Muscle layer of duodenum (tissue), 2 donors: ENCODE data around the gene PRKCB.

Source experiments
- H3K27ac ChIP-seq: one replicate; pipeline ENCODE4 v1.7.0; 2013; ENCODE audit warnings: mild to moderate bottlenecking, low read length
- H3K27me3 ChIP-seq: one replicate; pipeline ENCODE4 v1.7.0; 2013; ENCODE audit warnings: low read depth, mild to moderate bottlenecking, control low read depth, low read length
- H3K36me3 ChIP-seq, 2 donors: one replicate each; pipeline ENCODE4 v1.7.0; 2013; ENCODE audit warnings: low read length in 2 of 2, control low read depth in 1 of 2, mild to moderate bottlenecking in 1 of 2; ENCODE audit not compliant: insufficient read depth in 2 of 2, control insufficient read depth in 1 of 2
- H3K4me1 ChIP-seq, 2 donors: one replicate each; pipeline ENCODE4 v1.7.0; 2013; ENCODE audit warnings: low read length in 2 of 2, mild to moderate bottlenecking in 2 of 2, control low read depth in 1 of 2, moderate library complexity in 1 of 2; ENCODE audit not compliant: insufficient read depth in 2 of 2, control insufficient read depth in 1 of 2
- H3K4me3 ChIP-seq, 2 donors: one replicate each; pipeline ENCODE4 v1.7.0; 2013; ENCODE audit warnings: low read length in 2 of 2, low read depth in 1 of 2, mild to moderate bottlenecking in 1 of 2
- H3K9me3 ChIP-seq, 2 donors: one replicate each; pipeline ENCODE4 v1.7.0; 2013; ENCODE audit warnings: low read length in 2 of 2, control low read depth in 1 of 2, mild to moderate bottlenecking in 1 of 2; ENCODE audit not compliant: control insufficient read depth in 1 of 2
- donor health status: healthy.

Gene PRKCB

GRCh38 chr16:24062270-24062817 lies 226.6 kb downstream of the PRKCB start:
- no peaks in the 10 kb centered on the region for H3K36me3 ChIP-seq
- no peaks in the 10 kb centered on the region for H3K27me3 ChIP-seq
- H3K4me3 ChIP-seq, result no peak overlapping the region
- no peaks in the 10 kb centered on the region for H3K9me3 ChIP-seq
- no peak overlapping the region for H3K27ac ChIP-seq
- no peaks in the 10 kb centered on the region for H3K4me1 ChIP-seq

GRCh38 chr16:24069036-24069590 lies 233.3 kb downstream of the PRKCB start:
- Histone ChIP-seq H3K36me3 (no peaks in the 10 kb centered on the region), H3K27ac (no peak overlapping the region), H3K4me1 (no peaks in the 10 kb centered on the region), H3K27me3 (no peaks in the 10 kb centered on the region), H3K9me3 (no peaks in the 10 kb centered on the region), H3K4me3 (no peak overlapping the region)

- H3K27me3 ChIP-seq, result no peaks in the 10 kb centered on the region
- no peaks in the 10 kb centered on the region for H3K4me1 ChIP-seq
- no peaks in the 10 kb centered on the region for H3K9me3 ChIP-seq
- H3K4me3 ChIP-seq, result no peak overlapping the region
- H3K36me3 ChIP-seq, result no peaks in the 10 kb centered on the region
- no peak overlapping the region for H3K27ac ChIP-seq
These were observed 235.1 kb downstream of the PRKCB start for GRCh38 chr16:24070851-24071250.

DNA sequence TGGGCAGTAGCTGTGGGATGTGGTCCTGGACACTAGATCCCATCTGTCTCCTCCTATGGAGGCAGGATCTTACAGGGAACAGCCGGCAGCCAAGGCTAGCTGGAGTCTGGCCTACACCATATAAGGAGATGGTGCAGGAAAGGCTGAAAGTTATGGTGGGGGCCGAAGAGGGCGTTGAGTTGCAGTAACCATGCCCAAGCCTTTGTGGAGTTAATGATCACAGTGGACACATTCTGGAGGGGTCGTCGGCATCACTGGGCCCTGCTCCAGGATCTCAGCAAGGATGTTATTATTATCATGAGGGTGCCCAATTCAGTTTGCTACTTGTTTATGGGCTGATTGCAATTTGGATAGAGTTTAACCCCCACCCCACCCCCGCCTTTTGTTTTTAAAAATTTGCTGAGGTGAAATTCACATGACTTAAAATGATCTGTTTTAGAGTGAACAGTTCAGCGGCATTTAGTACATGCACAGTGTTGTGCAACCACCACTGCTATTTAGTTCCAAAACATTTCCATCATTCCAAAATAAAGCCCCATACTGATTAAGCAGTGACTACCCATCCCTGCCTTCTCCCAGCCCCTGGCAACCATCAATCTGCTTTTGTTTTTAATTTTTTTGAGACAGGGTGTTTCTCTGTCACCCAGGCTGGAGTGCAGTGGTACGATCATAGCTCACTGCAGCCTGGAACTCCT lies 236.0 kb downstream of the PRKCB start:
- no peak overlapping the region for H3K27ac ChIP-seq
- no peaks in the 10 kb centered on the region for H3K4me1 ChIP-seq
- no peak overlapping the region for H3K4me3 ChIP-seq
- no peaks in the 10 kb centered on the region for H3K27me3 ChIP-seq
- H3K9me3 ChIP-seq, result no peaks in the 10 kb centered on the region
- H3K36me3 ChIP-seq, result no peaks in the 10 kb centered on the region

DNA sequence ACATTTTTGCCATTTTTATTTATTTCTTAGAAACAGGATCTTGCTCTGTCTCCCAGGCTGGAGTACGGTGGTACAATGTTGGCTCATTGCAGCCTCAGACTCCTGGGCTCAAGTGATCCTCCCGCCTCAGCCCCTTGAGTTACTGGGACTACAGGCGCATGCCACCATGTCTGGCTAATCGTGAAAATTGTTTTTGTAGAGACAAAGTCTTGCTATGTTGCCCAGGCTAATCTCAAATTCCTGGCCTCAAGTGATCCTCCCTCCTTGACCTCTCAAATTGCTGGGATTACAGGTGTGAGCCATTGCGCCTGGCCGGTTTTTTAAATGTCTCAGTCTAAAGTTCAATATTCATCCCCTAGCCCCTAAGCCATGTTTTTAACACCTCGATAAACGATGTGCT lies 237.5 kb downstream of the PRKCB start:
- H3K36me3 ChIP-seq, result no peaks in the 10 kb centered on the region
- H3K4me3 ChIP-seq, result no peak overlapping the region
- H3K4me1 ChIP-seq, result no peaks in the 10 kb centered on the region
- no peaks in the 10 kb centered on the region for H3K9me3 ChIP-seq
- H3K27me3 ChIP-seq, result no peaks in the 10 kb centered on the region
- H3K27ac ChIP-seq, result no peak overlapping the region

- no peaks in the 10 kb centered on the region for H3K9me3 ChIP-seq
- no peaks in the 10 kb centered on the region for H3K36me3 ChIP-seq
- no peak overlapping the region for H3K4me3 ChIP-seq
- H3K27ac ChIP-seq, result no peak overlapping the region
- H3K4me1 ChIP-seq, result no peaks in the 10 kb centered on the region
- no peaks in the 10 kb centered on the region for H3K27me3 ChIP-seq
These were observed 238.8 kb downstream of the PRKCB start for GRCh38 chr16:24074574-24074973.

- Histone ChIP-seq H3K36me3 (no peaks in the 10 kb centered on the region), H3K4me1 (no peaks in the 10 kb centered on the region), H3K27ac (no peak overlapping the region), H3K4me3 (no peak overlapping the region), H3K9me3 (no peaks in the 10 kb centered on the region), H3K27me3 (no peaks in the 10 kb centered on the region)
These were observed 239.5 kb downstream of the PRKCB start for GRCh38 chr16:24075302-24075701.

GRCh38 chr16:24075931-24076716 lies 240.3 kb downstream of the PRKCB start:
- Histone ChIP-seq H3K36me3 (no peaks in the 10 kb centered on the region), H3K9me3 (no peaks in the 10 kb centered on the region), H3K27ac (no peak overlapping the region), H3K4me3 (no peak overlapping the region), H3K4me1 (no peaks in the 10 kb centered on the region), H3K27me3 (no peaks in the 10 kb centered on the region)

DNA sequence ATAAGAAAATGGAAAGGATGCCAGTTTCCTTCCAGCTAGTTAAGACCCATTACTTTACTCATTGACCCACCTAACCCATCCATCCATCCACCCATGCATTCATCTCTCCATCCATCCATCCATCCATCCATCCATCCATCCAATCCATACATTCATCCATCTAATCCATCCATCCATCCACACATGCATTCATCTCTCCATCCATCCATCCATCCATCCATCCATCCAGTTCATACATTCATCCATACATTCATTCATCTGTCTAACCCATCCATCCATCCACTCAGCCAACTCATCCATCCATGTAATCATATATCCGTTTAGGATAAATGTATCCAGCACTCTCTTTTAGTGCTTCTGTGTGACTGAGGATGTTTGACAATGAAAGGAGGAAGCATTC lies 241.5 kb downstream of the PRKCB start:
- no peaks in the 10 kb centered on the region for H3K9me3 ChIP-seq
- H3K36me3 ChIP-seq, result no peaks in the 10 kb centered on the region
- no peaks in the 10 kb centered on the region for H3K4me1 ChIP-seq
- H3K27me3 ChIP-seq, result no peaks in the 10 kb centered on the region
- no peak overlapping the region for H3K4me3 ChIP-seq
- H3K27ac ChIP-seq, result no peak overlapping the region

DNA sequence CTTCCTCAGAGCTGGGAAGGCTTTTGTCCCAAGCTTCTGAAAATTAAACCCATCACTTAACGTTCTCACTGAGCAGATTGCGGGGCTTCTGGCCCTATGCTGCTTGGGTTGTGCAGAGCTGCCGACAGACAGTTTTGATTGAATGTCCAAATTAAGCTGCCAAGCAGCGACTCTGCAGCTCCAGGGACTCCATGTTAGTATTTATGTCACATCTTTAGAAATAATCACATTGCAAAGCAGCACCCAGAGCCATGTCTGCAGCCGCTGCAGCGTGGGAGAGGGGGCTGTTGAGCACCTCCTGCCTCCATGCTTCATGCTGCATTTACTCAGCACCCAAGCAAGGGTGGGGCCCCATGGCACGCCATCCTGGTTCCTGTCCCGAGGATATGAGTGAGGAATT lies 242.2 kb downstream of the PRKCB start:
- no peaks in the 10 kb centered on the region for H3K4me1 ChIP-seq
- H3K9me3 ChIP-seq, result no peaks in the 10 kb centered on the region
- no peaks in the 10 kb centered on the region for H3K36me3 ChIP-seq
- H3K4me3 ChIP-seq, result no peak overlapping the region
- H3K27me3 ChIP-seq, result no peaks in the 10 kb centered on the region
- H3K27ac ChIP-seq, result no peak overlapping the region

- H3K27me3 ChIP-seq, result no peaks in the 10 kb centered on the region
- no peak overlapping the region for H3K27ac ChIP-seq
- H3K4me1 ChIP-seq, result no peaks in the 10 kb centered on the region
- peaks cover 5 to 7% of the 10 kb centered on the region in 2 donors for H3K9me3 ChIP-seq
- H3K4me3 ChIP-seq, result no peak overlapping the region
- no peaks in the 10 kb centered on the region for H3K36me3 ChIP-seq
These were observed 249.9 kb downstream of the PRKCB start for GRCh38 chr16:24085666-24086065.
